Adipocyte (in vitro differentiated cells): ENCODE measurements around the gene FLYWCH2.
"Not testable (repeated sequence)": the region's sequence is repeated elsewhere in the genome, so short reads cannot be mapped to it uniquely, and the experiment has no call there.

Experiments used
- DNase-seq: peaks from one replicate; pipeline ENCODE4 v3.0.0-alpha.2; 2015; ENCODE audit warnings: low read depth
- H3K27me3 ChIP-seq: replicated peaks from 2 replicates; pipeline ENCODE4 v1.7.0; 2013; ENCODE audit warnings: mild to moderate bottlenecking, low read length, moderate library complexity; ENCODE audit not compliant: control insufficient read depth, insufficient read depth
- H3K36me3 ChIP-seq: 2 replicates; pipeline ENCODE4 v1.7.0; 2013; ENCODE audit warnings: low read length, mild to moderate bottlenecking, moderate library complexity; ENCODE audit not compliant: control insufficient read depth, insufficient read depth, severe bottlenecking
- H3K4me1 ChIP-seq: 2 replicates; pipeline ENCODE4 v1.7.0; 2013; ENCODE audit warnings: mild to moderate bottlenecking, low read length, moderate library complexity; ENCODE audit not compliant: control insufficient read depth, insufficient read depth
- H3K4me3 ChIP-seq: 2 replicates; pipeline ENCODE4 v1.7.0; 2013; ENCODE audit warnings: mild to moderate bottlenecking, low read length, moderate library complexity
- H3K9ac ChIP-seq: 2 replicates; pipeline ENCODE4 v1.7.0; 2013; ENCODE audit warnings: mild to moderate bottlenecking, low read length, moderate library complexity
- H3K9me3 ChIP-seq: 2 replicates; pipeline ENCODE4 v1.7.0; 2013; ENCODE audit warnings: mild to moderate bottlenecking, low read length, moderate library complexity; ENCODE audit not compliant: control insufficient read depth

Gene FLYWCH2

GRCh38 chr16:2924901-2925755 lies 42.1 kb downstream of the FLYWCH2 start:
- H3K4me3 ChIP-seq: no peak overlapping the region
- DNase-seq: no peak

GRCh38 chr16:2925951-2926649 lies 43.1 kb downstream of the FLYWCH2 start:
- no peaks in the 10 kb centered on the region for H3K27me3 ChIP-seq
- peaks cover 7% of the 10 kb centered on the region for H3K4me1 ChIP-seq
- H3K9ac ChIP-seq: no peak overlapping the region
- no peak for DNase-seq
- H3K9me3 ChIP-seq: no peaks in the 10 kb centered on the region
- peaks cover 24% of the 10 kb centered on the region for H3K36me3 ChIP-seq
- no peak overlapping the region for H3K4me3 ChIP-seq

More at GRCh38 chr16:2924901-2925755, 42.1 kb downstream of the FLYWCH2 start:
- H3K9me3 ChIP-seq: no peaks in the 10 kb centered on the region
- H3K4me1 ChIP-seq: peaks cover 7% of the 10 kb centered on the region
- H3K9ac ChIP-seq: no peak overlapping the region
- no peaks in the 10 kb centered on the region for H3K27me3 ChIP-seq
- H3K36me3 ChIP-seq: peaks cover 17% of the 10 kb centered on the region

GRCh38 chr16:2926650-2926999 lies 43.6 kb downstream of the FLYWCH2 start:
- Histone ChIP-seq H3K27me3 (no peaks in the 10 kb centered on the region), H3K4me3 (peak overlapping the region; percentile 55), H3K4me1 (peaks cover 7% of the 10 kb centered on the region), H3K9ac (peak overlapping the region; percentile 4), H3K36me3 (peaks cover 28% of the 10 kb centered on the region), H3K9me3 (no peaks in the 10 kb centered on the region)
- no peak for DNase-seq

GRCh38 chr16:2927010-2927646 lies 44.1 kb downstream of the FLYWCH2 start:
- Histone ChIP-seq H3K9ac (peak overlapping the region; percentile 4), H3K36me3 (peaks cover 24% of the 10 kb centered on the region), H3K27me3 (no peaks in the 10 kb centered on the region), H3K4me1 (peaks cover 7% of the 10 kb centered on the region), H3K9me3 (no peaks in the 10 kb centered on the region), H3K4me3 (peak overlapping the region; percentile 55)
- DNase-seq: peak; percentile 98

- not testable (repeated sequence) for H3K27me3 ChIP-seq, H3K9ac ChIP-seq, H3K4me3 ChIP-seq, H3K9me3 ChIP-seq, DNase-seq, H3K4me1 ChIP-seq
- H3K36me3 ChIP-seq: peaks cover 27% of the 10 kb centered on the region
These were observed 45.1 kb downstream of the FLYWCH2 start for GRCh38 chr16:2928151-2928550.

GRCh38 chr16:2928796-2929195 lies 45.8 kb downstream of the FLYWCH2 start:
- no peak overlapping the region for H3K4me3 ChIP-seq

GRCh38 chr16:2929693-2930092 lies 46.7 kb downstream of the FLYWCH2 start:
- Histone ChIP-seq H3K27me3 (no peaks in the 10 kb centered on the region), H3K9ac (no peak overlapping the region), H3K9me3 (no peaks in the 10 kb centered on the region), H3K4me3 (no peak overlapping the region), H3K36me3 (peaks cover 38% of the 10 kb centered on the region), H3K4me1 (peaks cover 7% of the 10 kb centered on the region)
- DNase-seq: no peak

More at GRCh38 chr16:2928796-2929195, 45.8 kb downstream of the FLYWCH2 start:
- Histone ChIP-seq H3K27me3 (no peaks in the 10 kb centered on the region), H3K36me3 (peaks cover 30% of the 10 kb centered on the region), H3K4me1 (peaks cover 7% of the 10 kb centered on the region), H3K9ac (no peak overlapping the region), H3K9me3 (no peaks in the 10 kb centered on the region)
- DNase-seq: no peak

- peaks cover 7% of the 10 kb centered on the region for H3K4me1 ChIP-seq
- H3K9me3 ChIP-seq: no peaks in the 10 kb centered on the region
- H3K9ac ChIP-seq: no peak overlapping the region
- peaks cover 40% of the 10 kb centered on the region for H3K36me3 ChIP-seq
- DNase-seq: no peak
- H3K4me3 ChIP-seq: no peak overlapping the region
- H3K27me3 ChIP-seq: no peaks in the 10 kb centered on the region
These were observed 47.2 kb downstream of the FLYWCH2 start for GRCh38 chr16:2930236-2930635.

GRCh38 chr16:2931231-2931914 lies 48.4 kb downstream of the FLYWCH2 start:
- not testable (repeated sequence) for H3K9ac ChIP-seq, H3K4me3 ChIP-seq, DNase-seq, H3K9me3 ChIP-seq, H3K27me3 ChIP-seq, H3K4me1 ChIP-seq
- peaks cover 46% of the 10 kb centered on the region for H3K36me3 ChIP-seq

- Histone ChIP-seq H3K27me3 (no peaks in the 10 kb centered on the region), H3K9ac (no peak overlapping the region), H3K4me3 (no peak overlapping the region), H3K9me3 (no peaks in the 10 kb centered on the region), H3K4me1 (no peaks in the 10 kb centered on the region), H3K36me3 (peaks cover 63% of the 10 kb centered on the region)
- DNase-seq: no peak
These were observed 50.1 kb downstream of the FLYWCH2 start for GRCh38 chr16:2933136-2933535.

GRCh38 chr16:2933701-2934100 lies 50.7 kb downstream of the FLYWCH2 start:
- Histone ChIP-seq H3K4me1 (no peaks in the 10 kb centered on the region), H3K9me3 (no peaks in the 10 kb centered on the region), H3K4me3 (no peak overlapping the region), H3K9ac (no peak overlapping the region), H3K27me3 (no peaks in the 10 kb centered on the region), H3K36me3 (peaks cover 66% of the 10 kb centered on the region)
- DNase-seq: no peak
